Mucosa of rectum (tissue), 2 donors: ENCODE results near the gene KCNJ1.

Source experiments
- H3K27ac ChIP-seq, 2 donors: one replicate each; pipeline ENCODE4 v1.7.0; 2013; ENCODE audit warnings: inconsistent platforms in 2 of 2, low read depth in 2 of 2, low read length in 2 of 2
- H3K27me3 ChIP-seq, 2 donors: one replicate each; pipeline ENCODE4 v1.7.0; 2013; ENCODE audit warnings: low read length in 2 of 2; ENCODE audit not compliant: control insufficient read depth in 2 of 2, insufficient read depth in 2 of 2
- H3K36me3 ChIP-seq, 2 donors: one replicate each; pipeline ENCODE4 v1.7.0; 2013; ENCODE audit warnings: low read length in 2 of 2; ENCODE audit not compliant: control insufficient read depth in 2 of 2, insufficient read depth in 2 of 2
- H3K4me1 ChIP-seq, 2 donors: one replicate each; pipeline ENCODE4 v1.7.0; 2013; ENCODE audit warnings: low read length in 2 of 2, mild to moderate bottlenecking in 1 of 2; ENCODE audit not compliant: control insufficient read depth in 2 of 2, insufficient read depth in 2 of 2
- H3K4me3 ChIP-seq, 2 donors: one replicate each; pipeline ENCODE4 v1.7.0; 2013; ENCODE audit warnings: low read length in 2 of 2
- H3K9ac ChIP-seq, 2 donors: one replicate each; pipeline ENCODE4 v1.7.0; 2013; ENCODE audit warnings: low read length in 2 of 2, low read depth in 1 of 2, mild to moderate bottlenecking in 1 of 2
- H3K9me3 ChIP-seq, 2 donors: one replicate each; pipeline ENCODE4 v1.7.0; 2013; ENCODE audit warnings: low read length in 2 of 2; ENCODE audit not compliant: control insufficient read depth in 2 of 2
- donor health status: healthy.
- donor health status: Normal muscosa, but diverticular disease.

KCNJ1 gene

GRCh38 chr11:128853559-128853958 lies 13.5 kb downstream of the KCNJ1 start:
- no peaks in the 10 kb centered on the region for H3K27me3 ChIP-seq
- H3K4me1 ChIP-seq, result no peaks in the 10 kb centered on the region
- no peak overlapping the region for H3K27ac ChIP-seq
- no peak overlapping the region for H3K9ac ChIP-seq
- no peaks in the 10 kb centered on the region for H3K9me3 ChIP-seq
- no peak overlapping the region for H3K4me3 ChIP-seq
- H3K36me3 ChIP-seq, result no peaks in the 10 kb centered on the region

- no peaks in the 10 kb centered on the region for H3K27me3 ChIP-seq
- no peaks in the 10 kb centered on the region for H3K36me3 ChIP-seq
- H3K9me3 ChIP-seq, result no peaks in the 10 kb centered on the region
- H3K9ac ChIP-seq, result no peak overlapping the region
- H3K27ac ChIP-seq, result no peak overlapping the region
- no peaks in the 10 kb centered on the region for H3K4me1 ChIP-seq
- no peak overlapping the region for H3K4me3 ChIP-seq
Observed at GRCh38 chr11:128852327-128853023, 14.6 kb downstream of the KCNJ1 start.

- no peaks in the 10 kb centered on the region for H3K4me1 ChIP-seq
- no peaks in the 10 kb centered on the region for H3K27me3 ChIP-seq
- no peak overlapping the region for H3K9ac ChIP-seq
- no peak overlapping the region for H3K27ac ChIP-seq
- no peaks in the 10 kb centered on the region for H3K36me3 ChIP-seq
- no peak overlapping the region for H3K4me3 ChIP-seq
- H3K9me3 ChIP-seq, result no peaks in the 10 kb centered on the region
Observed at GRCh38 chr11:128848815-128849455, 18.2 kb downstream of the KCNJ1 start.

GRCh38 chr11:128846985-128847384 lies 20.1 kb downstream of the KCNJ1 start:
- Histone ChIP-seq H3K27me3 (no peaks in the 10 kb centered on the region), H3K4me1 (no peaks in the 10 kb centered on the region), H3K4me3 (no peak overlapping the region), H3K9me3 (no peaks in the 10 kb centered on the region), H3K36me3 (no peaks in the 10 kb centered on the region), H3K9ac (no peak overlapping the region), H3K27ac (no peak overlapping the region)

- Histone ChIP-seq H3K27me3 (no peaks in the 10 kb centered on the region), H3K4me1 (no peaks in the 10 kb centered on the region), H3K4me3 (no peak overlapping the region), H3K9me3 (no peaks in the 10 kb centered on the region), H3K36me3 (no peaks in the 10 kb centered on the region), H3K27ac (no peak overlapping the region), H3K9ac (no peak overlapping the region)
Observed at GRCh38 chr11:128845334-128845780, 21.7 kb downstream of the KCNJ1 start.

GRCh38 chr11:128843198-128843785 lies 23.8 kb downstream of the KCNJ1 start:
- H3K9ac ChIP-seq, result no peak overlapping the region
- no peaks in the 10 kb centered on the region for H3K4me1 ChIP-seq
- H3K27me3 ChIP-seq, result no peaks in the 10 kb centered on the region
- H3K27ac ChIP-seq, result no peak overlapping the region
- H3K36me3 ChIP-seq, result no peaks in the 10 kb centered on the region
- no peaks in the 10 kb centered on the region for H3K9me3 ChIP-seq
- no peak overlapping the region for H3K4me3 ChIP-seq

GRCh38 chr11:128841461-128842072 lies 25.5 kb downstream of the KCNJ1 start:
- Histone ChIP-seq H3K36me3 (no peaks in the 10 kb centered on the region), H3K9me3 (no peaks in the 10 kb centered on the region), H3K4me1 (no peaks in the 10 kb centered on the region), H3K9ac (no peak overlapping the region), H3K27ac (peak overlapping the region in 1 of 2 donors; percentile 6), H3K27me3 (no peaks in the 10 kb centered on the region), H3K4me3 (no peak overlapping the region)

- Histone ChIP-seq H3K27me3 (no peaks in the 10 kb centered on the region), H3K9ac (no peak overlapping the region), H3K27ac (peak overlapping the region in 1 of 2 donors; percentile 13), H3K4me3 (no peak overlapping the region), H3K9me3 (no peaks in the 10 kb centered on the region), H3K4me1 (no peaks in the 10 kb centered on the region), H3K36me3 (no peaks in the 10 kb centered on the region)
Observed at GRCh38 chr11:128840783-128841182, 26.3 kb downstream of the KCNJ1 start.

GRCh38 chr11:128840137-128840536 lies 27.0 kb downstream of the KCNJ1 start:
- Histone ChIP-seq H3K36me3 (no peaks in the 10 kb centered on the region), H3K4me1 (no peaks in the 10 kb centered on the region), H3K4me3 (no peak overlapping the region), H3K27me3 (no peaks in the 10 kb centered on the region), H3K9ac (no peak overlapping the region), H3K27ac (no peak overlapping the region), H3K9me3 (no peaks in the 10 kb centered on the region)

- Histone ChIP-seq H3K36me3 (no peaks in the 10 kb centered on the region), H3K9ac (no peak overlapping the region), H3K4me3 (no peak overlapping the region), H3K9me3 (no peaks in the 10 kb centered on the region), H3K4me1 (no peaks in the 10 kb centered on the region), H3K27ac (no peak overlapping the region), H3K27me3 (no peaks in the 10 kb centered on the region)
Observed at GRCh38 chr11:128839081-128839480, 28.0 kb downstream of the KCNJ1 start.
